T47D (cell line): ENCODE results near the gene LRRC38.
A peak's percentile ranks its signal among the peaks of the same experiment; 100 is the strongest.

Source experiments
- DNase-seq, 2 experiments: peaks; one replicate each; pipeline versions ENCODE4 v3.0.0 to v3.0.0-alpha.2; 2011 to 2012; ENCODE audit warnings: low read depth in 1 of 2, low spot score in 1 of 2
- JUND ChIP-seq: IDR thresholded peaks from 2 replicates; pipeline ENCODE4 v1.6.1; 2012; ENCODE audit warnings: low read depth
- in situ Hi-C: cut with HindIII; loops from 2 replicates; pipeline ENCODE4 v1.10.0; 2016; ENCODE audit warnings: low sequenced_read_pairs, low pct_unique_long_range_greater_than_20kb

LRRC38 gene

GRCh38 chr1:13487143-13487868, 26.5 kb downstream of the LRRC38 start:
- DNase-seq = no peak
- in situ Hi-C loops = no loop called here
- TF ChIP-seq JUND = no peak

DNA sequence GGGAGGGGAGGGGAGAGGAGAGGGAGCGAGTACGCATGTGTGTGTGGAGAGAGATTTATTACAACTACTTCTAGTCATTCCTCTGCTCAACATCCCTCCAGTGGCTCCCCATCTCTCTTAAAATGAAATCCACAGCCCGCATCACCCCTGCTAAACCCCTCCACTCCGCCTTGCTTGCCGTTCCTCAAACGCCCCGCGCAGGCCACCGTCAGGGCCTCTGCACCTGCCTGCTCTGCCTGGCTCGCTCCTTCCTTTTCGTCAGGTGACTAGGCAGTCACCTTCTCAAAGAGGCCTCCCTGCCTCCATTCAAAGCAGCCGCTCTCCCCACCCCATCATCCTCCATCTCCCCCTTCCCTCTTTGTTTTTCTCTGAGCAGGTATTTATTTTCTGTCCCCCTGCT, 29.9 kb downstream of the LRRC38 start:
- no peak for DNase-seq
- in situ Hi-C loops = no loop called here
- no peak for TF ChIP-seq JUND

DNA sequence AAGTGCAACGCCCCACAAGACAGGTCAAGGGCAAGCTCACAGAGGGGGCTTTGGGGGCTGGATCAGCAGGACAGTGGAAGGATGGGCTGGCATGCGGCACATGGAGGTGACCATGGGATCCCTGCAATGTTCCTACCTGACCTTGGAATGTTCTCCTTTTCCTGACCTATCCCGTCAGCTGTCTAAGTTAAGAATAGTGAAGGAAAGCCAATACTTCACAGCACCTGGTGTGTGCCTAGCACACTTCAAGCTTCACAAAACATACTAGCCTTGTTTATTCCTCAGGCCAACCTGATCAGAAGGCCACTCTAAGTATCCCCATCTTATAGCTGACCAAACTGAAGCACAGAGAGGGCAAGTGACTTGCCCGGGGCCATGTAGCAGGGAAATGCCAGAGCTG, 31.2 kb downstream of the LRRC38 start:
- in situ Hi-C loops = no loop called here
- DNase-seq = no peak
- TF ChIP-seq JUND = no peak

- in situ Hi-C loops = no loop called here
- no peak for DNase-seq
- TF ChIP-seq JUND = no peak
Observed at GRCh38 chr1:13479171-13479856, 34.5 kb downstream of the LRRC38 start.

DNA sequence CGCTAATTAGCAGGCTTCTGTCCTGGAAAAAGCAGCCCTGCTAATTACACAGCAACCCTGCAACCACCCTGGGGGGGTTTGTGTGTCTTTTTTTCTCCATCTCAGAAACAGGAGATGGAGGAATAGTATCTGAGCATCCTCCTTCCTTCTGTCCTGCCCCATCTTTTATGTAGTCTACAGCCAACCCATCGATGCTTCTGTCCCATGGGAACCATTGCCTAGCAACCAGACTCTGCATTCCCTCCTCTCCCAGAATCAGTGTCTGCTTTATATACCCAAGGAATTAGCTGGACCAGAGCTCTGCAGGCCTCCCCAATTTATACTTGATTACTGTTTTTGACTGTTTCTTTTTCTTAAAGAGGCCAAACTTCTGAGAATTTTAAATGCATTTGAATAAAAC, 35.1 kb downstream of the LRRC38 start:
- in situ Hi-C loops = no loop called here
- TF ChIP-seq JUND = no peak
- DNase-seq = no peak

- in situ Hi-C loops = no loop called here
- no peak for TF ChIP-seq JUND
- peak; percentile 54 to 55 for DNase-seq
Observed at GRCh38 chr1:13469343-13469742, 44.5 kb downstream of the LRRC38 start.

- in situ Hi-C loops = no loop called here
- no peak for DNase-seq
- no peak for TF ChIP-seq JUND
Observed at GRCh38 chr1:13465515-13465914, 48.3 kb downstream of the LRRC38 start.

- in situ Hi-C loops = no loop called here
- no peak for DNase-seq
- no peak for TF ChIP-seq JUND
Observed at GRCh38 chr1:13462682-13463081, 51.1 kb downstream of the LRRC38 start.

DNA sequence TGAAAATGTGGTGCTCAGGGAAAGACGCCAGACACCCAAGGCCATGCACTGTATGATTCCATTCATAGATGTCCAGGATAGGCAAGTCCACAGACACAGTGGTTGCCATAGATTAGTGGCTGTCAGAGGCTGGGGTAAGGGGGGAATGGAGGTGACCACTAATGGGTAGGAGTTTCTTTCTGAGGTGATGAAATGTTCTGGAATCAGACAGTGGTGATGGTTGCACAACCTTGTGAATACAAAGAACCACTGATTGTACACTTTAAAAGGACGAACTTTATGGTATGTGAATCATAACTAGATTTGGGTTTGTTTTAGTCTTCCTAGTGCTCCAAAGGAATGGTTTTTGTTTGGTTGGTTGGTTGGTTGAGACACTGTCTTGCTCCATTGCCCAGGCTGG, 51.8 kb downstream of the LRRC38 start:
- no peak for TF ChIP-seq JUND
- in situ Hi-C loops = no loop called here
- DNase-seq = no peak

DNA sequence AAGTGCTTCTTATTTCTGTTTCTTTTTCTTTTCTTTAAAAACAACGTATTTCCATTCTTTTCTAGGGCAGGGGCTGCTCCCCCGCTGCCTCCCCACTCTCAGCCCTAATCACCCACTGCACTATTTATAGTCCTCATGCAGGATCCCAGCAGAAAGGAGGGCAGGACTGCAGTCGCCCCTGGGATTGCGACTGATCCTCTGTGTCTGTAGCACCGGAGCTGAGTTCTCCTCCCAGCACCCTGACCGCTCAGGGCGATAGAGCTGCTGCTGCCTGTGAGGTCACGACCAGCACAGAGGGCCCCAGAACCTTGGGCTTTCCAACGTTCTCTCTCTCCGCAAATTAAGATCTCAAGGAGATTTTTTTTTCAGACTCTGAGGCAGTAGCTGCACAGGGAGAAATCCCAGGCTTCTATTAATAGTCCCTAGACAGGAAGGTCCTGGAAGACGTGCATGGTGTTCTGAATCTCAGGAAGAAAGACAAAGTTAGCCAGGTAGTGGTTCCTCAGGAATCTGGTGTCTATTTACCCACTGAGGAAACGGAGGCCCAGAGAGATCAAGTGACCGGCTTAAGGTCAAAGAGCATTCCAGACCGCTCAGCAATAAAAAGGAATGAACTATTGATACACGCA, 56.8 kb downstream of the LRRC38 start:
- in situ Hi-C loops = no loop called here
- DNase-seq = no peak
- TF ChIP-seq JUND = no peak

DNA sequence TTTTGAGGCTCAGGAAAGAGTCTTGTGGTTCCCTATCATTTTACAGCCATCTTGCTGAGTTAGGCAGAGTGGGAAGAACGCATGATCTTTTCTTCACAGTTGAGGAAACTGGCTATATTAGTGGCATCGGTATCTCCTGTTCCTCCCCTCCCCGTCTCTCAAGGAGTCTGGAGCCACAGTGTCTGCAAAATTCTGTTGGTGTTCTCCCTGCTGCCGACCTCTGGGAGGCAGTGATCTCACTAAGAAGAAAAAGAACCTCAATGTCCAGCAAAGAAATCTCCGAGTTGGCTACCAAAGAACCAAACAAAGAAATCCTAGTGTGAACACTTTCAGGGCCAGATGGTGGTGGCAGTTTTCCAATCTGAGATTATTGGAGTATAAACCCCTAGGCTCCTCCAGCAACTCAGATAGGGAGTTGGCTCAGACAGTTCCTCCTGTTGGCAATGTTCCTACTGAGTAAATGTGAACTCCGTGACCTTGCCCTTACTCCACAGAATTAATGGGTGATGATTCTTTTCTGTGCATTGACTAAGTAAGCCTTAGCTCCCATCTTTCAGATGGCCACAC, 62.3 kb downstream of the LRRC38 start:
- in situ Hi-C loops = no loop called here
- TF ChIP-seq JUND = no peak
- DNase-seq = no peak

- DNase-seq = no peak
- no peak for TF ChIP-seq JUND
- in situ Hi-C loops = no loop called here
Observed at GRCh38 chr1:13450204-13450603, 63.6 kb downstream of the LRRC38 start.
